HG03354 (cell line): ENCODE measurements around the gene TEX26.
"Not testable (repeated sequence)": the region's sequence is repeated elsewhere in the genome, so short reads cannot be mapped to it uniquely, and the experiment has no call there.

Experiments used
- ATAC-seq: cut with Tn5 transposase; IDR thresholded peaks from one replicate; pipeline ENCODE4 v1.9.1; 2021; ENCODE audit warnings: mild to moderate bottlenecking; ENCODE audit not compliant: unreplicated experiment, poor library complexity, severe bottlenecking

The TEX26 gene

GRCh38 chr13:30916991-30917390, 15.5 kb upstream of the TEX26 start:
- no peak for ATAC-seq

- ATAC-seq = no peak
Measured at GRCh38 chr13:30918662-30919405, 13.6 kb upstream of the TEX26 start.

- no peak for ATAC-seq
Measured at GRCh38 chr13:30920162-30920909, 12.1 kb upstream of the TEX26 start.

GRCh38 chr13:30923418-30923817, 9.0 kb upstream of the TEX26 start:
- ATAC-seq = no peak

- ATAC-seq = no peak
Measured at GRCh38 chr13:30924721-30925120, 7.7 kb upstream of the TEX26 start.

- ATAC-seq = no peak
Measured at GRCh38 chr13:30925429-30925828, 7.0 kb upstream of the TEX26 start.

- no peak for ATAC-seq
Measured at GRCh38 chr13:30926781-30927180, 5.7 kb upstream of the TEX26 start.

- ATAC-seq = not testable (repeated sequence)
Measured at GRCh38 chr13:30927188-30927587, 5.3 kb upstream of the TEX26 start.

- no peak for ATAC-seq
Measured at GRCh38 chr13:30927595-30927994, 4.9 kb upstream of the TEX26 start.

- ATAC-seq = no peak
Measured at GRCh38 chr13:30928978-30929377, 3.5 kb upstream of the TEX26 start.

GRCh38 chr13:30933354-30933670, 856 bp downstream of the TEX26 start:
- ATAC-seq = no peak

- ATAC-seq = no peak
Measured at GRCh38 chr13:30934381-30934780, 1.9 kb downstream of the TEX26 start.

- ATAC-seq = no peak
Measured at GRCh38 chr13:30934803-30935202, 2.3 kb downstream of the TEX26 start.

- ATAC-seq = no peak
Measured at GRCh38 chr13:30936971-30937370, 4.5 kb downstream of the TEX26 start.

GRCh38 chr13:30943881-30944280, 11.4 kb downstream of the TEX26 start:
- no peak for ATAC-seq

GRCh38 chr13:30957258-30957943, 24.9 kb downstream of the TEX26 start:
- no peak for ATAC-seq

GRCh38 chr13:30959678-30960077, 27.2 kb downstream of the TEX26 start:
- no peak for ATAC-seq

GRCh38 chr13:30963791-30964190, 31.3 kb downstream of the TEX26 start:
- ATAC-seq = no peak

GRCh38 chr13:30965380-30965779, 32.9 kb downstream of the TEX26 start:
- no peak for ATAC-seq

- ATAC-seq = no peak
Measured at GRCh38 chr13:30966101-30966500, 33.6 kb downstream of the TEX26 start.

- no peak for ATAC-seq
Measured at GRCh38 chr13:30968846-30969245, 36.4 kb downstream of the TEX26 start.
